NCI-H226 (cell line): ENCODE measurements around the gene CEP72.

Experiments used
- DNase-seq: peaks from one replicate; pipeline ENCODE4 v3.0.0-alpha.2; 2015

Gene CEP72

DNA sequence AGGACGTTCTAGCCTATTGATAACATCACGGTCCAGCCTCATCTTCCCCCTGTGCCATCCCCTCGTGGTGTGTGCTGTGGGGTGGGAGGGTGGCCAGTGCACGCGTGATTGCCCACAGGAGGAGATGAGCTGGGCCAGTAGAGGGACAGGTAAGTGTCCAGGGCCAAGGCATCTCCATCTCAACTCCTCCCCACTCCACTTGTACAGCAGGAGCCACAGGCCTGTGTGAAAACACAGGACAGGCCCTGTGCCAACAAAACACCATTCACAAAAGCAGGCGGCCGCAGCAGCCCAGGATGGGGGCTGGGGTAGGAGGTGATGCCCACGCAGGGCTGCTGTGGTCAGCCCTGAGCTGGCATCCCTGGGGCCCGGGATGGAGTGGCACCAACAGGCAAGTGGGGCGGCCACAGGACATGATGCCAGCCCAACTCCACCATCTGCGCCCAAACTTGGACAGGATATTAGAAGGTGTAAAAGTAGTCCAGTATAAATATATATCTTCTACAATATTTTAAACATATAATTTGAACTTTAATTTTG lies 48.4 kb downstream of the CEP72 start:
- DNase-seq, result no peak

DNA sequence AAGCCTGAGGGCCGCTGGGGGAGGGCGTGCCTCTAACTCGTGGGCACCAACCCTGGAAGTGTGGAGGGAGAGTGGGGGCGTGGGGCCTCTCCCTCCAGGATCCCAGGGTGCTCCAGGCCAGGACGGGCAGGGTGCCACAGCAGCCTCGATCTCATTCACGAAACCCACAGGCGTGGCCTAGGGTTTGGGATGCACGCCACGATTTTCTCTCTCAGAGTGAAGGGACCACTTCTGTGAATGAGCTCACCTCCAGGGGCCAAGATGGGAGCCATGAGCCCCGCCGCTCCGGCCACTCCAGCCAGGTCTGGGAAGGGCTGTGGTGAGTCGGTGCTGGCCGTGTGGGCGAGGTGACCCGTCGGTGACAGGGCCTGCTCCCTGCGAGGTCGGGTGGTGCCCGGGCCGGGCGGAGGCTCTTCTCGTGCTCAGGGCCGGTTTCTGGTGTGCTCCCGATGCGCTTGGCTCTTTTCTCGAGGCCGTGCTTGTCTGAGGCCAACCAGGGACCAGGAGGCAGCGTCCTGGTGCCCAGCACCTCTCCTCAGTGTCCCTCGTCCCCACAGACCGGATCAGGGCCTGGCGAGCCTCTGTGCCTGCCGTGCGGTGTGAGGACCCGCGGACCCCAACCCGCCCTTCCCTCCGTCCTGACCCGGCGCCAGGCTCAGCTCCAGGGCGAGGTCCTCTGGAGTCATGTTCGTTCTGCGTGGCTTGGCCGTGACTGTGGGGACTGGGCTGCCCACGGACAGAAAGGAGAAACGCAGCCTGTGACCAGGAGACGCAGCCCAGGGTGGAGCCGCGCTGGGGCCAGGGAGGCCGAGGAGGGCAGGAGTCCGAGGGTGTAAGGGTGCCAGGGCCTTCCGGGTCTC lies 50.0 kb downstream of the CEP72 start:
- no peak for DNase-seq

DNA sequence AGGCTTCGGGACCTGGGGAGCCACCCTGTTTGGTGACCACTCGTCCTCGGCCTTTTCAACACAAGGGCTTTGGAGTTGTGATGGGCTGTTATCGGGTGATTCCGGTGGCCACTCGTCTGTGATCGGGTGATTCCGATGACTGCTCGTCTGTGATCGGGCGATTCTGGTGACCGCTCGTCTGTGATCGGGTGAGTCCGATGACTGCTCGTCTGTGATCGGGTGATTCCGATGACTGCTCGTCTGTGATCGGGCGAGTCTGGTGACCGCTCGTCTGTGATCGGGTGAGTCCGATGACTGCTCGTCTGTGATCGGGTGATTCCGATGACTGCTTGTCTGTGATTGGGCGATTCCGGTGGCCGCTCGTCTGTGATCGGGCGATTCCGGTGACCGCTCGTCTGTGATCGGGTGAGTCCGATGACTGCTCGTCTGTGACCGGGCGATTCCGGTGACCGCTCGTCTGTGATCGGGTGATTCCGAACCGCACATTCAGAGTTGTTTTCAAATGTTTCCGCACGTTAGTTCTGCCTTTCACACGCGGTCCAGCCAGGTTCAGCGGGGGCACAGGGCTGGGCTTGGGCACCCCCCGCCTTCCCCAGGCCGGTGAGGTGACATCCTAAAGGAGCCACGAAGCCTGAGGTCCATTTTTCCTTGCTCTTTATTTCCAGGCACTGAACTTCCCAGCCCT lies 50.8 kb downstream of the CEP72 start:
- DNase-seq, result no peak

DNA sequence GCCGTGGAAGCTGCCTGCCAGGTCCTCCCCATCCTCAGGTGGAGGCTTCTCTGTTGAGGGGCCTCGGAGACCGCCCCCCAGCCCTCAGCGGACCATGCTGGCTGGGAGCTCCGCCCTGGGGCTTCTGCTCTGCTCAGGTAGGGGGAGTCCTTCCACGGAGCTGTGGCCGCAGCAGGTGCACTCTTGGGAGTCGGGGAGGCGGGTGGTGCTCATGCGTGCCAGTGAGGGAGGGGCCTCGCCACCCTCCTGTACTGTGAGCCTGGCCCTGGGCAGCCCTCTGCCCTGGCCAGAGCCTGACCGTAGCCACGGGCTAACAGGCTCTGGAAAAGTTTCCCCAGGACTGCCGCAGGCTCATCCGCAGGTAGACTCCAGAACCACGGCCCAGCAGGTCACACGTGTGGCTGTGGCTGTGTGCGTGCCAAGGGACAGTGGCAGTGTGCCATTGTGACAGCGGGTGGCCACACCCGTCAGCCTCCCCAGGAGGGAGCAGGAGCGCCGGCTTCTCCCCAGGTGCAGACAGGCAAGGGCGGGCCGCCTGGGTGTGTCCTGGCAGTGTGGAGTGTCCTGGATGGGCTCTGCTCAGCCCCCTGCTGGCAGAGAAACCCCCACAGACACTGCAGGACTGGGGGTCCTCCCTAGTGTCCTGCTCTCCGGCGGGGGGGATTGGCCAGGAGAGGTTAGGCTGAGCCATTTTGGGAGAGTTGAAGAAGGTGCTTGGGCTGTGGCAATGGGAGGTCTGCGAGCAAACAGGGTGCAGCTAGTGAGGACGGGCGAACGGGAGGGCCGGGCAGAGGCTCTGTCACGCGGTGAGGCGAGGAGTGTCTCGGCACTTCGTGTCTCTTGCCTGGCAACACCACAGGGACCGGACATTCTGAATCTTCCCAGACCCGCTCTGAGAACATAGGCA lies 51.5 kb downstream of the CEP72 start:
- DNase-seq, result no peak

DNA sequence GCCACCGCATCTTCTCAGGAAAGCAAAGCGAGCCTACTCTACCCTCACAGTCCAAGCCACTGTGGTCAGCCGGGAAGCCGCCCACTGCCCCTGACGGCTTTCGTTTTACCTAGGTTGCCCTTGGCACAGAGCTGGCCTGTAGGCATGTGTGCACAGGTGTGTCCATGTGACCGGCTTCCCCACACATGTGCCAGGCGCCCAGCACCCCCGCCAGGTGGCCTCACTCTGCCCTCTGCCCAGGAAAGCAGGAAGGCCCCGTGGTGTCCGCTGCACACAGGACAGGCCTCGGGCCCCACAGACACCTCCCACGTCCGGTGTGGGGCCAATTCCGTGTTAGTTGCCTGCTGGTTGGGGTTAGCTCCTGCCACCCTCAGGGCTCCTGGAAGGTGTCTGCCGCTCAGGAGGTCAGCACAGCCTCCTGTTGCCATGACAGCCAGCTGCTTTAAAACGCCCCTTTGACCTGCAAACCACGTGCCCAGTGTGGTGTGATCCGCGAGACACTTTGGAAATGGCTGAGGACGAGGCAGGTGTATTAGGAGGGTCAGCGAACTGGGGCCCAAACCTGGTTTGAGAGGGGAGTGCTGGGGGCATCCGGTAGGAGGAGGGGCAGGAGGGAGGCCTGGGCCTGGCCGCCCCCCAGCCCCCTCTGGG lies 52.3 kb downstream of the CEP72 start:
- no peak for DNase-seq

DNA sequence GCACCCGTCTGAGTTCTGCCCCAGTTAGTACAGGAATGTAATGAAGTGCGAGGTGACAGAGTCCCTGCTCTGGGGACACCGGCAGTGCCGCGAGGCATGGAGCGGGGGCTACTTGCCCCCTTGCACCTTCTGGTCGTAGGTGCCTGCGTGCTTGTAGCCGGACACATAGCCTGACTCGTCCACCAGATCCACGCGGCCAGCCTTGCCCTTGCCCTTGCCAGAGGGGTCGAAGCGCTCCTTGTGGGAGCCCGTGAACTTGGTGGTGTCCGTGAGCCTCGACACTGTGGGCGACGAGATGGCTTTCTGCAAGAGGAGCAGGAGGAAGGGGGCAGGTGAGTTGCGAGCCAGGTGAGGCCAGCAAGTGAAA lies 52.8 kb downstream of the CEP72 start:
- no peak for DNase-seq

DNA sequence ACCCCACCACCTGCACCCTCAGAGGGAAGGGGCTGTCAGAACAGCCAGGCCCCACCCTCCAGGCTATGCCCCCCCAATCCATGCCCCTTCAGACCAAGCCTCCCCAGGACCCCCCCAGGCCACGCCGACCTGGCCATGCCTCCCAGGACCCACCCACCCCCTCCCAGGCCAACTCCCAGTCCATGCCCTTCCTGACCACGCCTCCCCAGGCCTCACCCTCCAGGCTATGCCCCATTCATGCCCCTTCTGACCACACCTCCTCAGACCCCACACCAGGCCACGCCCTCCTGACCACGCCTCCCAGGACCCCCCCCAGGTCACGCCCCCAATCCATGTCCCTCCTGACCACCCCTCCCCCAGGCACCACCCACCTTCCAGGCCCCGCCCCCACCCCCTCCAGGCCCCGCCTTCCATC lies 53.4 kb downstream of the CEP72 start:
- no peak for DNase-seq

DNA sequence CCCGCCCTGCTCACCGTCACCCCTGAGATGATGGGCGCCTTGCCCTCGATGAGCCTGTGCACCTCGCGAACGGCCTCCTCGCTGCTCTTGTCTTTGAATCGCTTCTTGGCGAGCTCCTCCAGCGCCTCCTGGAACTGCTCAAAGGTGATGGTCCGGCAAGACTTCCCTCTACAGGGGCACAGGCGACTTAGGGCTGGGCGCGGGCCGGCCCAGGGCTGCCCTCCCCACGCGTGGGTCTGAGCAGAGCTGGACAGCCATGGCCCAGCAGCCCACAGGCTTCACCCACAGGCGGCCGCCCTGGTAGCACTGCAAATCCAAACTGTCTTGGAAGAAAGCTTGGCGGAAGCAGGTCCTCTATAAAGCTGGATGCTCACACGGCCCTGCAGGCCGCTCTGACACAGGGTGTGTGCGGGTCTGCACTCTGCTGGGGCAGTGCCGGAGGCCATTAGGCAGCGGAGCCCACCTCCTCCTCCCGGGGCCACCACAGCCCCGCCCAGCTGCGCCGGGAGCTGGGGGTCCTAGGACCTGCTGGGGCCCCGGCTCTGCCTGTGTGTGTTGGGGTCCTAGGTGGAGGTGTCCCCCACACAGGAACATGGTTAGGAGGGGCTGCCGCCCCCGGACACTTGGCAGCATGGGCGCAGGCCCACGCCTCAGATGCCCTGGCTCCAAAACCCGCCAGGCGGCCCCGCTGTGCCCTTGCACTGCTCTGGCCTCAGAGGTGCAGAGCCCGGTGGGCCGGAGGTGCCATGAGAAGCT lies 54.0 kb downstream of the CEP72 start:
- DNase-seq, result no peak

DNA sequence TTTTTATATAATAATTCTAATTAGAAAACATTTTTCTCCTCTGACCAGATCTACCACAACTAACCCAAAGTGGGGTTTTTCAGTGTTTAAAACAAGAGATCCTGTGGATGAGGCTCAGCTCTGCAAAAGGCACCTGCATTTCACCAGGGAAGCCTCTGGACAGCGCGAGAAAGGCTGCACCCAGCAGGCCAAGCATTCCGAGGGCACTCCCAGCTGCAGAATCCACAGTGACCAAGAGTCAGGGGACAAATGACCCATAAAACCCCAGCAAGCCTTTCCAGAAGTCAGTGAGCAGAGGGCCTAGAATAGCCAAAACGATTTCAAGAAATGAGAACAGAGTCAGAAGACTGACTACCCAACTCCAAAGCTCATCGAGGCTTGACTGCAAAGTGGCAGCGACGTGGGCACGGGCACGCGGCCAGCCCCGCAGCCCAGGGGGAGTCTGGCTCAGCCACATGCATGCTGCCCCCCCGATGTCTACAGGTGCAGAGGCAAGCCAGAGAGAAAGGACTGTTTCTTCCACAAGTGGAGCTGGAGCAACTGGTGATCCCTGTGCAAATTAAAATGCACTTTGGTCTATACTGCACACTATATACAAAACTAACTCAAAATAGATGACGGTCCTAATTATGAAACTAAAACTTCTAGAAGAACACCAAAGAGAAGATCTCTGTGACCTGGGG lies 54.8 kb downstream of the CEP72 start:
- DNase-seq, result no peak

DNA sequence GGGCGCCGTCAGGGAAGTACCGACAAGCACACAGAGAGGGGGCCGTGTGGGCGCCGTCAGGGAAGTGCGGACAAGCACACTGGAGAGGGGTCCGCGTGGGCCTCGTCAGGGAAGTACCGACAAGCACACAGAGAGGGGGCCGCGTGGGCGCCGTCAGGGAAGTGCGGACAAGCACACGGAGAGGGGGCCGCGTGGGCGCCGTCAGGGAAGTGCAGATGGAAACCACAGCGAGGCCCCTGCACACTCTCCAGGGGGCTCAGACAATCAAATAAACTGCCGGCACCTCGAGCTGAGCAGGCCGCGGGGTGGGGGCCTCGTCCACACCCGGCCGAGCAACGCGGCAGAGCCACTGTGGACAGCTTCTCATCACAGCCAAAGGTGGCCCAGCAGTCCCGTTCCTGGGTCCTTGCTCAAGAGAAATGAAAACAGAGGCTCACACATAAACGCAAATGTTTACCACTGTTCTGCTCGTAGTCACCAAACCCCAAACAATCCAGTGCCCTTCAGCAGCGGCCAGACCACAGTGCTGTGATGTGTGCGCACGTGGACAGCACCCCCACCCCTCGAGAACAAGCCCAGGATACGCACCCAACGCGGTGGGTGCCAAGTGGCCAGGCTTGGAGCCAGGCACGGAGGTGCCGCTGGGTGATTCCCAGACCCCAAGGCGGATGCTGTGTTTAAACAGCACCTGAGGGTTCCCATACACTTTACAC lies 56.3 kb downstream of the CEP72 start:
- no peak for DNase-seq

DNA sequence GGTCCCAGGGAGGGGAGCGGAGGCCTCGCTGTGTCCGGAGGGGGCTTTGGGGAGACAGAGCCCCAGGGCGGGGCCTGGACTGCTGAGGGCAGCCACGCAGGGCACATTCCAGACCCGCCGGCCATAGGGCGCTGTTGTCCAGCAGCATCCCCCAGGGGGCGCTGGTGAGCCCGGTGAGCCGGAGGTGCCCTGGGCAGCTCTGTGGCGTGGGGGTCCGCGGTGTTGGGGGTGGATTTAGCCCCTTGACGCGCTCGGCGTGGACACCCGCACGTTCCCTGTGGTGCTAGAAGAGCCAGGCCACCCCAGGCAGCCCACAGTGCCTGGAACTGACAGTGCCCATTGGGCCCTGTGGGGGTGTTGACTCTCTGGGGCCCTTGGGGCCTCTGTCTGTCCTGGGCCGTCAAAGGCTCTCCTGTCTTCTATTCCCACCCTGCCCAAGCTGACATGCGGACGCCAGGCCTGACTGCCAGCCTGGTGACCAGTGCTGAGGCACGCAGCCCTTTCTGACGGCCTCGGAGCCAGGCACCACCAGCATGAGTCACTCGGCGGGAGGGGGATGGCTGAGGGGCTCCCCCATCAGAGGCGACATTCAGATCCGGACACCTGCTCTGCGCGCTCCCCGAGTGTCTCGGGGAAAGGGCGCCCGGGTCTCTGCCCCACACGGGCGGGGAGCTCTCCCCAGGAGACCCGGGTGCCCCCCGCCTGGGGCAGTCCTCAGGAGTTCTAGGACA lies 57.1 kb downstream of the CEP72 start:
- DNase-seq, result peak; percentile 40

DNA sequence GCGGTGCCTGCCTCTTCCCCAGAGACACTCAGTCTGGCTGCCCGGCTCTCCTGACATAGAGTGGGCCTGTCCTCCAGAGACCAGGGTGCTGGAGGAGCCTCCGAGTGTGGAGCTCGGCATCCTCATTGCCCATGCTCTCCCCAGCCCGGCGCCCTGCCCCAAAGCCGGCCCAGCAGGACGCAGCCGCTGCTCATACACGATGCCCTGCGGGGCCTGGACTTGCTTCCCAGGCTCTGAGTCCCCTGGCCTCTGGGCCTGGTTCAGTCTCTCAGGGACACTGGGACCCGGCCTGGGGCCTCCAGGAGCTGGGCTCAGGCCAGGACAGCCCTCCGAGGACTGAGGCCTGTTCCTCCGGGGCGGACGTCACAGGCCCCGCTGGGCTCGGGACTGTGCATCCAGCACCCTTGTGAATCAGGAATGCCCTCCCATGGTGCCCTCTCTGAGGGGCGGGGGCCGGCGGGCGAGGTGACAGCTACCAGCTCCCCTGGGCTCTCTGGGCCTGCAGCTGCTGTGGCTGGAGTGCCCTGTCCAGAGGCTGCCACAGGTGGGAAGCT lies 57.8 kb downstream of the CEP72 start:
- no peak for DNase-seq

DNA sequence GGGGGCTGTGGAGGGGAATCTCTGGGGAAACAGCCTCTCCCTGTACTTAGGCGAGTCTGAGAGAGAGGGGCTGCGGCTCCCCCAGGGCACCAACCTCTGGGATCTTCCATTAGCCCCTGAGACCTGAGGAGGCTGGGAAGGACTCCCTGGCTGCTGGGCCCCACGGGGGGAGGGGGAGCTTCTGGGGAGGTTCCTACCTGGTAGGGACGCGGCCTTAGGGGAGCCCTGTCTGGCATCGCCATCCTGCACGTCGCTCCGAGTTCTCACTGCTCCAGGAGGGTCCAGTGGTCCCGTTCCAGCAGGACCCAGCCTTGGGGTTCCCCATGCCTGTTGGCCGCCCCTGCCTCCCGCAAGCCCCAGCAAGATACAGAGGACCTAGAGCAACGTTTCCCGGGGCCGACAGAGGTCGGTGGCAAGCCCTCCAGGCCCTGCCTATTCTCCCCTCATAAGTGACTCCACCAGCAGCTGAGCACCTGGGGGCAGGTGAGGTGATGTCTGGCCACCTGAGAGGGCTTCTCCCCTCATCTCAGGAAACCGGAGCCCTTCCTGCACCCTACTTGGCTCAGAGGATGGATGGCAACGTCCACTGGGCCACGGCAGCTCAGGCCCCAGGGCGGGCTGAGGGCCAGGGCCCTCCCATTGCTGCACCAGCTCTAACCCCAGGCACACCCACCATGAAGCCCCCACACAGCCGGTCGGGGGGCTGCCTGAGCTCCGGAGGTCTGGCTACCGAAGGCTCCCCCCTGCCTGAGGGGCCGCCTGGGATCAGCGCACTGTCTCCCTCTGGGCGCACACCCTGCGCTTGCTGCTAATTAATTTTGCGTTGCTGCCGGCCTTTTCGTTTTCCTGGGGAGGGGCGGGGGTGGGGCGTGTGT lies 58.5 kb downstream of the CEP72 start:
- DNase-seq, result no peak

DNA sequence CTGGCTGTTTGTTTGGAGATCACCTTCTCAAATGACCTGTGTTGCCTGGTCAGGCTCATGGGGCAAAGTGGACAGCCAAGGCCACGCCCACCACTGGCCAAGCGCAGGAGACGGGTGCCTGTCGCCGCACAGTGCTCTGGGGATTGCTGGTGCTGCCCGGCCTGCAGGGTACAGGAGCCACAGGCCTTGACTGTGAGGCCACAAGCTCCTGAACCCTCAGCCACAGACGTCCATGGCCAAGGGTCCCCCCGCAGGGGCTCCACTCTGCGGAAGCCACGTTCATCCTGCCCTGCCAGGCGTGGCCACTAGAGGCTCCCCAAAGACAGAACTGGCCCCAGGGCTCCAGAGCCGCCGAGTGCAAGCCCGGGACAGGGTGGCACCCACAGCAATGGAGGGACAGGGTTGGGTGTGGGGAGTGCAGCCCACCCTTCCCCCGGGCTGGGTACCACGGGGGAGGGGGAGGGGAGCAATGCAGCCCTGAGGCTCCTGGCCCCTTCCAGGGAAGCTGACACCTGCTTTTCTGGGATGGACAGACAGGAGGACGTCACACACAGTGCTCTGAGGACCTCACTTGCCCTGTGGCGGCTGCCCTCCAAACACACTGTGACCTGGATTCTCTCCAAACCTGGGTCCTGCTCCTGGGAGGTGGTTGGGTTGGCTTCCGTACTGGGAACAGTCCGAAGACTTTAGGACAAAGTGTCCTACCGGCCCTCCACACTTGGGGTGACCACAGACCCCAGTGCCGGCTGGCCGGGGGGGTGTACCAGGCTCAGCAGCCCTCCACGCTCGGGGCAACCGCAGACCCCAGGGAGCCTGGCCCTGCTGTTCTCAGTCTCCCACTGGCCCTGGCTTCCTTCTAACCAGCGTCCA lies 59.6 kb downstream of the CEP72 start:
- DNase-seq, result peak; percentile 52

DNA sequence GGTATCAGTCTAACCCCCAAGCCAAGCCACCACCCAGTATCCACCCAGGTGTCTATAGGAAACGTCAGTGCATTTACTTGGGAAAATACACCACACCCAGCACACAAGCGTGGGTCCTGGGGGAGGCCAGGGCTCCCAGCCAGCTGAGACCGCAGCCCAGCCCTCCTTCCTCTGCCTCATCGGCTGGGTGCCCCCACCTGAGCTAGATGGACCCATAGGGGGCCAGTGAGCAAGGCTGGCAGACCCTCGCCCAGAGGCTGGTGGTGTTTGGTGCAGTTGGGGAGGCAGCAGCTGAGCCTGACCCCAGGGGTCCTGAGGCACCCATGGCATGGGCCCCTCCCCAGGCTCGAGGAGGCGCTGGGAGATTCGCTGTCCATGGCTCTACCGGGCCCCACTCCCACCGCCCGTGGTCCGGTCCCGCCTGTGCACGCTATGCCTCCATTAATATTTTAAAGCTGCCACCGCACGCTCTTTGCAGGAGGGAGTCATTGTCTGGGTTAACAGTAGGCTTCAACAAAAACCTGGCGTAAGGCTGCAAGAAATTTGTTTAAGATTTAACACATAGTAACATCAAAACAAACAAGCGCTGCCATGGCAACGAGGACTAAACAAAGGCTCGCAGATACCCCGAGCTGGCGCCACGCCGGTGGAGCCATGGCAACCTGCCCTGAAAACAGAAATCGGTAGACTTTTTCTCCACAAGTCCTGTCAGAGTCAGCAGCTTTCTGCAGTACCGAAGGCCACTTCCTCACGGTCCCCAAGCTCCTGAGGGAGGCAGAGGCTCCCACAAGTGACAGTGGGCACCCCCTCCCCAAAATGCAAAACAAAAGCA lies 60.4 kb downstream of the CEP72 start:
- DNase-seq, result peak; percentile 82

DNA sequence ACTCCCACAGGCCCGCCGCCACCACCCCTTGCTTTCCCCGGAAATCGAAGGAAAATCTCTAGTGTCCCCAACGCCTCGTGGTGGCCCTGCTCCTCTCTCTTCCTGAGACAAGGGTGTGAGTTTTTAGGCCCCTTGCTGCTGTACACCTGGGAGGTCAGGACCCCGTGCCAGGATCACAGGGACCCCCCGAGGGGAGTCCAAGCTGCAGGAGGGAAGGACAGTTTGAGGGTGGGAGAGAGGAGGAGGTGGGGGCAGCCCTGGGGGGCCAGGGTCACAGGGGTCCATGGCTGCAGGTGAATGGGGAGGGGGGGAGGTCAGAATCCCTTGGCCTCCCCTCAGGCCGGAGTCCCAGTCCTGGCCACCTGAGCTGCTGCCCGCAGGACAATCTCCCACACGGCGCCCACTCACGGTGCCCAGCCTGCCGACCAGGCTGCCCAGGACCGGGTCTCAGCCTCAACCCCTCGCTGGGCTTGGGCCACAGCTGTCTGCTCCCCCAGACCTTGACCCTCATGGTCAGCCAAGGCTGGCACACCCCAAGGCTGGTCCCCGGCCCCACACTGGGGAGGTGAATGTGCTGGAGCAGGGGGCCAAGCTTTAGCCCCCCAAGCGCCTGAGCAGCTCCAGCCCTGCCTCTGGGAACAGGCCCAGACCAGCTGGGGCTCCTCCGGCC lies 61.2 kb downstream of the CEP72 start:
- no peak for DNase-seq
